Non-pigmented ciliary epithelial cell (primary cell): ENCODE data around the gene FUOM.

Source experiments
- DNase-seq: peaks from one replicate; pipeline ENCODE4 v3.0.0-alpha.2; 2010; ENCODE audit warnings: low read depth

FUOM gene

DNA sequence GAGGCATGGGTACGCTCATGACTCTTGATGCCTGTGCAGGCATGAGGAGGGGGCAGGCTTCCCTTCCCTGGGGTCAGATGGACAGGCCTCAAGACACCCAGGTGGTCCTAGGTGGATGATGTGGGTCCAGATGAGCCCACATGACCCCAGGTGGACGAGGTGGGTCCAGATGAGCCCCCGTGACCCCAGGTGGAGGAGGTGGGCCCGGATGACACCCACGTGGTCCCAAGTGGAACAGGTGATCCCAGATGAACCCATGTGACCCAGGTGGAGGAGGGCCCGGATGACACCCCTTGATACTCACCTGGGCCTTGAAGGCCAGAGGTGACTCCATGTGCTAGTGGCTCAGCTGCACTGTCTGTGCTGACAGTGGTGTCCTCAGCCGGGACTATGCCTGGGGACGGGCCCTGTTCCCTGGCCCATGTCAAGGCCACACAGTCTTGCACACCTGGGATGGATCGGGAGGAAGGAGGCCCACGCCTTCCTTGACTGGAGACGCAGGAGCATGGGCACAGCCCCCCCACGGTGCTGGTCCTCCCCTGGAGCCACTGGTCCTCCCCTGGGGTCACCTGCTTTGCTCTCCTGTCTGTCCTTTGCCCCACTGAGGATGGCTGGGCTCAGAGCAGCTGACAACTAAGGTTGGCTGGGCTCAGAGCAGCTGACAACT, 7.4 kb downstream of the FUOM start:
- no peak for DNase-seq

DNA sequence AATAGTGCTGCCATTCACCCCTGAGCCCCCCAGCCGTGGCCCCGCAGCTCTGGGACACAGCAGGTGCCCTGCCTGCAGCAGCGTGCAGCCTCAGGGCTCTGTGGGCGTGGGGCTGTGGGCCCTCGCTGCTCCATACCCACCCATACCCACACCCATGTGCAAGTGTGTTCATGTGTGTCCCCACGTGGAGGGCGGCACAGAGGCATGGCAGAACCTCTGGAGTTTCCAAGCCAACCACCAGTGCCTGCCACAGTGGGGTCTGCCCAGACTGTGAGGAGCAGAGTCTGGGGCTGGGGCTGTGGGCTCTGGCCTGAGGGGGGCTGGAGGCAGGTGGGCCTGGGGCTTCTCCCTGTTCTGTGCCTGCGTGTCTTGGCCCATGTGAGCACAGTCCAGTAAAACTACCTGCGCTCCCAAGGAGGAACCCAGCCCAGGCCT, 8.2 kb downstream of the FUOM start:
- no peak for DNase-seq

- DNase-seq = no peak
Observed at GRCh38 chr10:133349160-133349568, 8.7 kb downstream of the FUOM start.

DNA sequence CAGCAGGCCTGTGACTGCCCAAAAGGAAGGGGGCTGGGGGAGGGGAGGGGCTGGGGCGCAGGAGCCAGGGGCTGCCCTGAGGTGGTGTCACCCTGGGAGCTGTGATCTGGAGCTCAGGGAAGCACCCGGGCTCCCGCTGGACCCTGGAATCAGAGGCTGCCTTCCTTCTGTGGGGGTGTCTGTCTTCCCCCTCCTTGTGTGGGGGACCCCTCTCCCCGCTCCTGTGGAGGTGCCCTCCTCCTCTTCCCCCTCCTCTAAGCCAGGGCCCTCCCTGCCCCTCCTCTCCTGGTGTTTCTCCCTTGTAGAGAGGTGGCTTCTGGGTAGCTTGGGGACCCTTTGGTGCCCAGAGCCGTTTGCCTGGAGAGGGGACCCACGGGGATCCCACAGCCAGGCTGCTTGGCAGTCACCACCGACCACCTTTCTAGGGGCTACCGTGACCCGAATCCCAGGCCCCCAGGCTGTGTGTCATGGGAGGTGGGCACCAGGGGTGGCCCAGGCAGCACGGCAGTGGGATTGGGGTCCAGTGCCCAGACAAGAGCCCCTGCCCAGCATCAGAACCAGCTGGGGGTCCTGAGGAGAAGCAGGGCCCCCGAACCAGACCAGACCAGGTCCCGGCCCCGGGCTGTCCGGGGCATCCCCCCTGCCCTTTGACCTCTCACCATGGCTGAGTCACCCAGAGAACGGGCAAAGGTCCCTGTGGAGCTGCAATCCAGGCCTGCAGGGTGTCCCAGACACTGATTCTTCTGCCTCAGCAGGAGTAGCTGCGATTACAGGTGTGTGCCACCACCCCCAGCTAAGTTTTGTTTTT, 9.9 kb downstream of the FUOM start:
- DNase-seq = no peak

- DNase-seq = no peak
Observed at GRCh38 chr10:133346413-133346812, 11.4 kb downstream of the FUOM start.

DNA sequence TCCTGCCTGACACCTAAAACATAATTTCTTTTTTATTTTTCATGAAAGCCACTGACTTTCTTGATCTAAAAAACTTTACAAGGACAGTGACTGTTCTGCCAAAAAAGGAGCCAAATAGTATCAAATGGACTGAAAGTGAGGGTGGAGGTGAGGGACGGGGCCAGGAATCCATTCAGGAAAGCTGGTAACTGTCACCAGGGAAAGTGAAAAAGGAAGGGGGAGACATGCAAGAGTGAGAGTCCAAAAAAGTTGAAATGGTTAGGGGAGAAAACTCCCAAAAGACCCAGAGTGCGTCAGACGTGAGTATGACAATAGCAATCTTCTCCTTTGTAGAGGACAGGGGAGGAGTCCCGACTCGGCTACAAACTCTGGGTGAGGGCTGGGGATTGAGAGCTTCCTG, 13.6 kb downstream of the FUOM start:
- DNase-seq = no peak

GRCh38 chr10:133343558-133343957, 14.3 kb downstream of the FUOM start:
- no peak for DNase-seq

DNA sequence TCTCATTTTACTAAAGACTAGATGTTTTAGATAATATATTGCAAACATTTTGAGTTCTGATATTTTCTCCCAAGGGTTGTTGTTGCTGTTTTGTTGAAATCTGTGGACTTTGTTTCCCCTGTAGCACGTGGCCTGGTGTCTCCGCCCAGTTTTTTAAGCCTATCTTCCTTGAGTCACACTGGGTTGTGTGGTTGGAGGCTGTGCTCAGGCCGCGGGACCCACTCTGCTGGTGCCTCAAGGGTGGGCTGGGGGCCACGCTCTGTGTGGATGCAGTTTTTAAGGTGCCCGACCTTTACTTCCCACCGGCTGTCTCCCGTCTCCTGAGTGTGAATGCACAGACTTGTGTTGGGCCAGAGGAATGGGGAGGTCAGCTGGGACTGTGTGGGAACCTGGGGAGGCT, 14.9 kb downstream of the FUOM start:
- no peak for DNase-seq

DNA sequence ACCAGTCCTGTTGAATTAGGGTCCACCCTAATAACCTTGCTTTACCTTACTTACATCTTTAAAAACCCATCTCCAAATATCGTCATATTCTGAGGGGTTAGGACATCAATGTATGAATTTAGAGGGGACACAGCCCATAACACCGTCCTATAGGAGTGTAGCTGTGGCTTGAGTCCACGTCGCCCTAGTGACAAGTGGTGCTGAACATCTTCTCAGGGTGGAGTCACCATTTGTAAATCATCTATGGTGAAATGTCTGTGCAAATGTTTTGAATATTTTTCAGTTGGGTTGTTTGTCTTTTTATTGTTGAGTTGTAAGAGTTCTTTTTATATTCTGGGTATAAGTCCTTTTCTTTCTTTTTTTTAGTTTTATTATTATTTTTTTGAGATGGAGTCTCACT, 15.8 kb downstream of the FUOM start:
- no peak for DNase-seq

- DNase-seq = no peak
Observed at GRCh38 chr10:133339708-133340380, 18.0 kb downstream of the FUOM start.

- DNase-seq = no peak
Observed at GRCh38 chr10:133338080-133339071, 19.4 kb downstream of the FUOM start.

DNA sequence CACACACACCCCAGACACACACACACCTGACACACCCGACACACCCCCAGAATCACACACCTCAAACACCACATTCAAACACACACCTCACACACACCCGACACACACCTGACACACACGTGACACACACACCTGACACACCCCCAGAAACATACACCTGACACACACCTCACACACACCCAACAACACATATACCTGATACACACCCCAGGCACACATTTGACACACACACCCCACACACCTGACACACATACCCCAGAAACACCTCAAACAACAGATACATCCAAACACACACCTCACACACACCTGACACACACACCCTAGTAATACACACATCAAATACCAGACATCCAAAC, 20.5 kb downstream of the FUOM start:
- no peak for DNase-seq

GRCh38 chr10:133336577-133337369, 21.0 kb downstream of the FUOM start, which contains the start of gene CALY:
CALY (minus strand) TSS chr10:133336896; CDS start chr10:133328989, 7,907 bp downstream.
- DNase-seq = no peak

DNA sequence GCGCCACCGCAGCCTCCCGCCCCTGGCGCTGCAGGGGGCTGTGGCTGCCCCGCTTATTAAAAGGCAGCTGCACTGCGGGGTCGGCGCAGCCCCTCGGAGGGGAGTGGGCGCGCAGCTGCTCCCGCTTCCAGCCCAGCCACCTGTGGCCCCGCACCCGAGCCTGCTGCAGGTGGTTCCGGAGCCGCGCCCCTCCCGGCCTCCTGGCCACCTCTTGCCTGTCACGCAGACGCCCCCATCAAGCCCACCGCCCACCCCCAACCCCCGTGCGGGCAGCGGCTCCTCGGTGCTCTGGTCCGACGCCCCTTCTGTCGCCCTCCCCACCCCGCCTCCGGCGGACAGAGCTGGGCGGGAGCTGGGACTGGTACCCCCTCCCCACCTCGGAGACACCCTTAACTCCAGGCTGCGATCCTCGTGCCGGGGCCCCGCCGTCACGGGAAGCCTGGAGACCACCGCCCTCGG, 21.7 kb downstream of the FUOM start:
- DNase-seq = no peak

GRCh38 chr10:133335246-133336117, 22.3 kb downstream of the FUOM start:
- no peak for DNase-seq

GRCh38 chr10:133334503-133335245, 23.1 kb downstream of the FUOM start:
- DNase-seq = no peak

GRCh38 chr10:133332936-133333699, 24.7 kb downstream of the FUOM start:
- DNase-seq = no peak

DNA sequence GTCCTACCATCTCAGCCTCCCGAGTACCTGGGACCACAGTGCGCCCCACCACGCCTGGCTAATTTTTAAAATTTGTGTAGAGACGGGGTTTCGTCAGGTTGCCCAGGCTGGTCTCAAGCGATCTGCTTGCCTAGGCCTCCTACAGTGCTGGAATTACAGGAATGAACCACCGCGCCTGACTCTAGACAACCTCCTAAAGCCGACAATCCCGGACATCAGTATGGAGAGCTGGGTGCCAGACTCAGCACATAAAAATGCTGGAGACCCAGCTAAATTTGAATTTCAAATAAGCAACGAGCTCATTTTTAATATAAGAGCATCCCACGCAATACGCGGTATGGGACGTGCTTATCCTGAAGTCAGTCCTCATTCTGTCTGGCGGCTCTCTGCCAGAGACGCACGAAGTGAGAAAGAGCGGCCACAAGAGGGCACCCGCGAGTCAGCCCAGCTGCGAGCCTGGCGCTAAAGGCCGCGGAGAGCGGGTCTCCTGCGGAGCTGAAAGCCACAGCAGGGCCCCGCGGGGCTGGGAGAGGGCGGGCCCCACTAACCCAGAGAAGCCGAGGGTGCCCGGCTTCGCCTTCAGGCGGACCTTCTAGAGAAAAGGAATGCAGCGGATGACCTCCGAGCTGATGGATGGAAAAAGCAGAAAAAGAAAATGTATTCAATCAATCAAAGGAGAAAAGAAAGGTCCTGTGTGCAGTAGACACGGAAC, 28.2 kb downstream of the FUOM start:
- no peak for DNase-seq
